Caki2 (cell line): ENCODE data around the gene MROH7. TPM values are rescaled to one million over a fixed set of nuclear protein-coding genes. Genes with fewer than 3 reads are reported as not detected.
"Not testable (repeated sequence)": the region's sequence is repeated elsewhere in the genome, so short reads cannot be mapped to it uniquely, and the experiment has no call there.

Experiments used
- DNase-seq: peaks from one replicate; pipeline ENCODE4 v3.0.0-alpha.2; 2015; ENCODE audit warnings: low read depth
- in situ Hi-C: cut with HindIII; loops from 2 replicates; pipeline ENCODE4 v1.10.0; 2016; ENCODE audit warnings: low sequenced_read_pairs, low pct_unique_long_range_greater_than_20kb, mixed read lengths
- total RNA-seq: library from RNA; depleted of rRNA; stranded (reverse); fragments of >200 nt; shearing (Covaris generic); gene quantifications from 2 replicates; pipeline ENCODE4 v1.2.3, GENCODE V29; 2014; ENCODE audit warnings: low replicate concordance

MROH7 gene
- total RNA-seq, 1 experiment from 2014 or later: not detected

DNA sequence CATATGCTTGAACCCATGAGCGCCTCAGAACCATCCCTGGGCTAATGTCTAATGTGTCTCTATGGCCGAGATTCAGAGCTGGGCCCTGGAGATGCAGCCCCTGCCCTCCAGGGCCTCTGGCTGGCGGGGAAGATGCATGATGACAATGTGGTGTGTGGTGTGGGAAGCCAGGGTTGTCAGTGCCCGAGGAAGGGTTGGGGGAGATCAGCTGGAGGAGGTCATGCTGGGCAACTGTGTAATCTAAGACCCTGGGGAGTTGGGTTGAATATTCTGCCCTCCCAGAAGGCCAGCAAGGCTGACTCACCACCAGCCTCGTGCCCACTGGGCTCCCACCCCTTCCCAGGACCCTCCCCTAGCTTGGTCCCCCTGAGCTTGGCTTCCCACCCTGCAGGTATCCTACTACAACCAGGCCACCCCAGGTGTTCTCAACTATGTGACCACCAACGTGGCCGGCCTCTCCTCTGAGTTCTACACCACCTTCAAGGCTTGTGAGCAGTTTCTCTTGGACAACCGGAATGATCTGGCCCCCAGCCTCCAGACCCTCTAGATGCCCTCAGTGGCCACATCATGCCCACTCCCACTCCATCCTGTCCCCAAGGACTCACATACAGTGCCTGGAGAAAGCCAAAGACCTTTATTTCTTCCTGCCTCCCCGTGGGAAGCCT lies 32.9 kb upstream of the MROH7 start:
- in situ Hi-C loops: no loop called here
- no peak for DNase-seq

DNA sequence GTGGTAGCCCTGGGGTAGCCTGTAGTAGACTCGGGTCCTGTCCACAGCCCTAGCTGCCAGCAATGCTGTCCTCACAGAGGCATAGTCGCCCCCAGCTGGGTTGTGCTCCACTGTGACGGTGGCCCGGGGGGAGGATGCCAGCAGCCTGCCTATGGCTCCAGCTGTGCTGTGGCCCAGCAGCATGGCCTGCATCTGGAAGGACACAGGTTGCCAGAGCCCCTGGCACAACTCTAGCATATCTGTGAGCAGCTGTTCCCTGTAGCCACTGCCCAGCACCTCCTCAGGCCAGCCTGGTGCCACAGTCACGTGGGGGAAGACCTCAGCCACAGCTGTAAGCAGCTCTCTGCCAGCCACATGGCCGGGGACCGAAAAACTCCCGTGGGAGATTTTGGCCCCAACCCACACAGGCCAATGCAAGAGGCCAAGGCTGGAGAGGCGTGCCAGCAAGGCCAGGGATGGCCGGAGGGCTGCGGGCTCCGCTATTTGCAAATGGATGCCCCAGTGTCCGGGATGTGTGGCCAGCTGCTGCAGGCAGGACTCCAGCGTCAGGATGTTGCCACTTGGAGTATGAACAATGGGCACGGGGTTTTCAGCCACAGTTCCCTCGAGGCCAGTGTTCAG lies 32.2 kb upstream of the MROH7 start:
- DNase-seq: no peak
- in situ Hi-C loops: no loop called here

DNA sequence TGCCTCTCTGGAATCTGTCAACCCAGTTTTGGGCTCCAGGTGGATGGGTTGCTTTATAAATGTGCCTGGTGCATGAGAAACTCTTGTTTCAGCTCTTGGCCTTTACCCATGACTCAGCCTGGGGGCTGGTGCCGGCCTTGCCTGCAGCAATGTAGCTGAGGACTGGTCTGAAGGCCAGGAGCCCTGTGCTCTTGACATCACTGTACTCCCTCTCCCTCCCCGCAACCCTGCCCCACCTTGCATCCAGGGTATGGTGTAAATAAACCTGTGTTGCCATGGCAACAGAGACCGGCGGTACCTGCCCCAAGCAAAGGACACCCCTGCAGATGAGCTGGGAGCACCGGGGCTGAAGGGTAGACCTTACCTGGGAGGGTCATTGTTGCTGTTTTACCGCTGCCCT lies 31.5 kb upstream of the MROH7 start:
- no peak for DNase-seq
- in situ Hi-C loops: no loop called here

DNA sequence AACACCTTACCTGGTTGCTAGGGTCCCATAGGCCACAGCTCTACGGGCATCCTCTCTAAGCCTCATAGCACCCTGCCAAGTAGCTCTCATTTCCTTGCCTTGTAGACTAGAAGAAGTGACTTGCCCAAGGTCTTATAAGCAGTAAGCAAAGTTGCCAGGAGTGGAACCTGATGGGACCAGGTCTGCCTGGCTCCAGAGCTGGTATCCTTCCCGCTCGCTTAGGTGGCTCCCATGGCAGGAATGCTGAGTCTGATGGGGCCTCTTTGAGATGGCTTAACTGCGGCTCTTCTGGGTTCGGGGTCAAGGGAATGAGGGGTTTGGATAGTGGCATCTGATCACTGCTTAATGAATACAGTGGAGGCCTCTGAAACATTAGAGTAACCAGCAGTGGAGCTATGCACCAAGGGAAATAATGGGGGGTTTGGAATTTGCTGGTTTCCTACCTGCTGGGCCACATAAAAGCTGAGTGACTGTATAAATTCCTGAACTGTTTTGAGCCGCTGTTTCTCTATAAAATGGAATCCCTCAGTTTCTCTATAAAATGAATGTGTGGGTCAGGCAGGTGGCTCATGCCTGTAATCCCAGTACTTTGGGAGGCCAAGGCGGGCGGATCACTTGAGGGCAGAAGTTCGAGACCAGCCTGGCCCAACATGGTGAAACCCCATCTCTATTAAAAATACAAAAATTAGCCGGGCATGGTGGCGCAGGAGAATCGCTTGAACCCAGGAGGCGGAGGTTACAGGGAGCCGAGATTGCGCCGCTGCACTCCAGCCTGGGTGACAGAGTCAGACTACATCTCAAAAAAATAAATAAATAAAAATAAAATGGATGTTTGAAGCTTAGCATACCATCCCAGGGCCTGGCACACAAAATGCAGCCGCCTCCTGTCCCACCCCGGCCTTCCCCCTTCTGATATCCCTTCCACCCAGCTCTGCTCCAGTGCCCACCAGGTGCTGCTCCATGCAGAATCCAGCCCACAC lies 30.7 kb upstream of the MROH7 start:
- in situ Hi-C loops: no loop called here
- no peak for DNase-seq

DNA sequence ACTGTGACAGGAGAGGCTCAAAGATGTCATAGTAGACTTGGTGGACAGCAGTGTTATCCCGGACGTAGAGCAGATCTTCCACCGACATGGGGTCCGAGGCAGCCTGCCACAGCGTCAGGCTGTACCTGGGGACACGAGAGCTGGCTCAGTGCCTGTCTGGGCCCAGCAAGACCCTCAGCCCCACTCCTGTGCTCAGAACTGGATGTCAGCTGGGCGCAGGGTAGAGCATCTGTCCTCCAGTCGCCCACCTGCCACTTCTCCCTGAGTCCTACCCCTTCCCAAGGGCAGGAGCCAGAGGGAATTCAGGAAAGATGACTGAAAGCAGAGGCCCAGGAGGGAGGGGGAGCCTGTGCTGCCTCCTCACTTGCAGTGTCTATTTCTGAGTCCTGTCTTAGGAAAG lies 30.0 kb upstream of the MROH7 start:
- no peak for DNase-seq
- in situ Hi-C loops: no loop called here

DNA sequence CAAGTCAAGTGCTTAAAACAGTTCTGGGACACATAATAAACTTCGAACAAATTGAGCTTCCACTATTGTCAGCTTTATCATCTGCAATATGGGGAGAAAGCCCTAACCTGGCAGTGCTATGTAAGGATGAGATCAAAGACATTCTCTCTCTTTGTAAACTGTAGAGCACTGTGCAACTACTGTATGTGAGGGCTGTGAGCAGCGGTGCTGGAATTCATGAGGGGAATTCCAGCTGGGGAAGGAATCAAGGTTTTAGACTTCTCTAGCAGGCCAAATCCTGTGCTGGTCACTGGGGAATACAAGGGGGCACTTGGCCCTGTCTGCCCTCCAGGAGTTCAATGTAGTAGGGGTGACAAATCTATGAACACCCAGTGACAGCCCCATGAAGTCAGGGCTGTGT lies 27.6 kb upstream of the MROH7 start:
- no peak for DNase-seq

DNA sequence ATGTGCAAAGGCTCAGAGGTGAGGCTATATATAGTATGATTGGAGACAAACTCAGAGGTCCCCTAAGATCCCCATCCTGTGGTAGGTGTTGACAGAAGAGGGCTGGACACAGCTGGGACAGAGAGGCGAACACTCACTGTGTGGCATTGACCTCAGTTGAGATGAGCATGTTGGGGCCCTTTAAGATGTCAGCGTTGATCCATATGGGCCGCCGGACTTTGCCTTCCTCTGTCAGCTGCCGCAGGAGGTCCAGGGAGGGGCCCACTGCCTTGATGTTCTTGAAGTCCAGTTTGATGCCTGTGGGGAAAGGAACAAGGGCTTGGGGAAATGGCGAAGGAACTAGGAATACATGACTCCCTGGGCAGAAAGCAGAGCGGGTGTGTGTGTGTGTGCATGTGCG lies 27.0 kb upstream of the MROH7 start:
- in situ Hi-C loops: no loop called here

More for the DNA sequence above, 27.6 kb upstream of the MROH7 start:
- in situ Hi-C loops: no loop called here

DNA sequence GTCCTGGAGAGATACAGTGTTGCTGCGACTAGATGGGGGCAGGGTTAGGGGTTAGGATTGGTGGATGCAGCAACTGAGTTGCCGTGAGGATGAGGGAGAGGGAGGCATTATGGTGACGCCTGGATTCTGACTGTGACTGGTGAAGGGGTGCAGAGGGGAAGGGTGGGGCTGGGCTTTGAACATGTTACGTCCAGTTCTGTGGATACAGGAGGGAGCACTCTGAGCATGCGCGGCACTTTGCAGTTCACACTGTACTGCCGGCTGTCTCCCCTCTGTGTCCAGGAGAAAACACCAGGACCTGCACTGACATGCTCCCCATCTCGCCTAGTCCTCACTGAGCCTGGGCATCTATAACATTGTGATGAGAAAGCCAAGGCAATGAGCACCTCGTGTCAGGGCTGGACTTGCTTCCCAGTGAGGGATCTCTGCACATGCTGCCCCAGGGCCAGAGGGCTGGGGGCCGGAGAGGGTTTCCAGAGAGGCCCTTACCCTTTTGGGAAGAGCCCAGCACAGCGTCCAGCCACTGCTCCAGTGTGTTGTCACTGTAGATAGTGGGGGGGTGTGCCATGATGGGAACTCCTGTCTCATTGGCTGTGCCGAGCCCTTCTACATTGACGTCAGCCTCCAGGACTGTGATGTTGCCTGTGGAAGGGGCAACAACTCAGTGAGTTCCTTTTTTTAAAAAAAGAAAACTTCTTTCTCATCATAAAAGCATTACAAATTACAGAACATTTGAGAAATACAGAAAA lies 25.9 kb upstream of the MROH7 start:
- DNase-seq: no peak
- in situ Hi-C loops: no loop called here

More for the DNA sequence above, 27.0 kb upstream of the MROH7 start:
- no peak for DNase-seq

DNA sequence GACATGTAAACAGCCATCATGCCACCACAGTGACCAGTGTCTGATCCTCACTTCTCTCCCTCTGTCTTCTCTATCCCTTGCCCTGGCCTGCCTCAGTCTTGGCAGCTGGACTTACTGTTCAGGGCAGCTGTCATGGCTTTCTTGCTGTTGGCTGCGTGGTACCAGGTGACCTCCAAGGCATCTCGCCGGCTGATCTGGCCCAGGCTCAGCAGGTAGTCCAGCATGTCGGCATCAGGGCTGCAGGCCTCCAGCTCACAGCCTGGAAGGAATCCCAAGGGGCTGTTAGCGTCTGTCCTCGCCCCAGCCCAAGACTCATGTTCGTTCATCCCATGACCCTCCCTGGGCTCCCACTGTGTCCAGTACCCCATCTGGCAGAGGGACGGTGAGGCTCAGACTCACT lies 21.8 kb upstream of the MROH7 start:
- no peak for DNase-seq
- in situ Hi-C loops: no loop called here

DNA sequence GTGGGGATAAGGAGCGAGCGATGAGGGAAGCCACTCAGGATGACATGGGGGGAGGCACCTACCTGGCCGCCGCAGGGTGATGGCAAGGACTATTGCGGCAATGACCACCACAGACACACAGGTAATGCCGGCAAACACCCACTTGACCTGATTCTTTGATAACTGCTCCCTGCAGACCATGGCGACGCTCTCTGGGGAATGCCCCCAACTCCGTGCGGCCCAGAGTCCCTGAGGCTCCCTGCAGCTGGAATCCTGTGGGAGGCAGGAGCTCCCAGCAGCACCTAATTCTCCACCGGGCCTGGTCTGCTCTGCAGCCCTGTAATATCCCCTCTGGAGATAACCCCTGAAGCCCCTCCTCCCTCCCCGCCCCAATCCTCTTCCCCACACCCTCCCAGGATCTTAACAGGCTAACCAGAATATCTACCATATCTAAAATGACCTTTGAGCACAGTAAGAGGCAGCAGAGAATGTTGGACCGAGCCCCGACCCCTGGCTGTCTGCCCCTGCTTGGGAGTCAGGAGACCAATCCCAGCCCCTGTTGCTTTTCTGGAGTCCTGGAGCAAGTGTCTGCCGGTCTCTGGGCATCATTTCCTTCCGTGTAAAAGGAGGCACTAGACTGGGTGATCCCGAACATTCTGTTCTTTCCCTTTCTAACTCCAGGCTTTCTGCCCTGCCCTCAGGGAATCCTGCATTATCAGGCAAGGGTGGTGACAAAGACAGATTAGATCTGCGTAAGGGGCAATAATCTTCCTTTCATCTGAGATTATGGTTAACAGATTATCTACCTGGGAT lies 18.2 kb upstream of the MROH7 start, which contains the start of gene FAM151A:
Gene FAM151A, minus strand, starts transcription at position 310 of the 792 bp plus-strand sequence. Its CDS starts 130 bp downstream, at position 180.
- in situ Hi-C loops: no loop called here
- DNase-seq: no peak

DNA sequence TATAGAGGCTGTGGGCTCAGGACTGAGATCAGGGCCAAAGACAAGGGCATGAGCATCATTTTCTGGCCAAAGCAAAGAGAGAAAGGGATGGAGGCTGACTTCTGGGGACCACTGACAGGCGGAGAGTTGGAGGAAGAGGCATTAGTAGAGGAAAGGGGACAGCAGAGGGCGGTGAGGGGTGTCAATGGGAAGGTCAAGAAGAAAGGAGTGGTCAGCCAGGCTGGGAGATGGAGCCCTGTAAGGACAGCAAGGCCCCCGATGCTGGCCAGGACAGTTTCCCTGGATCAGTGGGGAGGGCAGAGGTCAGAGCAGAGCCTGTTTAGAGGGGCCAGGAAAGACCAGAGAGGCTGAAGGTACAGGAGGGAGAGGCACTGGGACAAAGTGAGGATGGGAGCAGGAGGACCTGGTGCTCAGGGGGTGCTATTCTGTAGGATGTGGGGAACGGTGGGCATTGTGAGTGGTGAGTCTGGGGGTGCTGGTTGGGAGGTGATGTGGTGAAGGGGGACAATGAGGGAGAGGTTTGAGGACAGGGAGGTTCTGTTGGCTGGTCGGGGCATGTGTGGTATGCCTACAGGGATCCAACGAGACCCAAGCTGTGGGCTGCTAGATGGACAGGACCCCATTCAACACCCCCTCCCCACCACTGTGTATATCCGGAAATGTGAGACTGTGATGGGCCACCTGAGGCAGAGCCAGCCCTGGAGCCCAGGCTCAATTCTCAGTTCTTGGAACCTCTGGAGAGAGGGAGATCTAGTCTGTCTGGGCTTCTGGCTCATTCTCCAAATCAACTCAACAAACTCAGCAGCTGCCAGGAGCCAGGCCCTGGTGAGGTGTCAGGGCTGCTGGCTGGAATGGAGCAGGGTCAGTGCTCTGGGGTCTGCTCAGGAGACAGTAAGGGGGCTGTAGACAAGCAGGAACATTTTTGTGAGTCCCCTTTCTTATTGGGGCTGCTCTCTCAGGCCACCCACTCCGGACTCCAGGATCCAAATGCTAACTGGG lies 16.8 kb upstream of the MROH7 start:
- in situ Hi-C loops: no loop called here
- no peak for DNase-seq

DNA sequence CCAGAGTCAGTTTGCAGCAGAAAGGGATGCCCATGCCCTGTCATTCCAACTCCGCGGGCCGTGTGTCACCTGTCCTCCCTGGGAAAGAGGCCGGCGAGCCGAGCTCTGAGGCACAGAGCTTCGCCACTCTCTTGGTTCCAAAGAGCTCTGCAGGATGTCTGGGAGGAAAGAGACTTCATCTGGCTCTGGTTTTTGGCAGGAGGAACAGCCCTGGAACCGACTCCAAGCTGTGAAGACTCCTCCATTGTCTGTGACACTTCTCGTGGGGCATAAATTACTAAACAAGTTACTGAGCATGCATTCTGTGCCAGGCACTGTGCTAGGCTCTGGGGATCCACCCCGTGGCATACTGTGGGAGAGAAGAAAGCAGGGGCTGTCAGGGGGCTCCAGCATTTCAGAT lies 14.4 kb upstream of the MROH7 start:
- in situ Hi-C loops: no loop called here
- no peak for DNase-seq

DNA sequence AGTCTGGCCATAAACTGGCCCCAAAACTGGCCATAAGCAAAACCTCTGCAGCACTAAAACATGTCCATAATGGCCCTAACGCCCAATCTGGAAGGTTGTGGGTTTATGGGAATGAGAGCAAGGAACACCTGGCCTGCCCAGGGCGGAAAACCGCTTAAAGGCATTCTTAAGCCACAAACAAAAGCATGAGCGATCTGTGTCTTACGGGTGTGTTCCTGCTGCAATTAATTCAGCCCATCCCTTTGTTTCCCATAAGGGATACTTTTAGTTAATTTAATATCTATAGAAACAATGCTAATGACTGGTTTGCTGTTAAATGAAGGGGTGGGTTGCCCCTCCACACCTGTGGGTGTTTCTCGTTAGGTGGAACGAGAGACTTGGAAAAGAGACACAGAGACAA lies 5.8 kb upstream of the MROH7 start:
- DNase-seq, in situ Hi-C loops: not testable (repeated sequence)

DNA sequence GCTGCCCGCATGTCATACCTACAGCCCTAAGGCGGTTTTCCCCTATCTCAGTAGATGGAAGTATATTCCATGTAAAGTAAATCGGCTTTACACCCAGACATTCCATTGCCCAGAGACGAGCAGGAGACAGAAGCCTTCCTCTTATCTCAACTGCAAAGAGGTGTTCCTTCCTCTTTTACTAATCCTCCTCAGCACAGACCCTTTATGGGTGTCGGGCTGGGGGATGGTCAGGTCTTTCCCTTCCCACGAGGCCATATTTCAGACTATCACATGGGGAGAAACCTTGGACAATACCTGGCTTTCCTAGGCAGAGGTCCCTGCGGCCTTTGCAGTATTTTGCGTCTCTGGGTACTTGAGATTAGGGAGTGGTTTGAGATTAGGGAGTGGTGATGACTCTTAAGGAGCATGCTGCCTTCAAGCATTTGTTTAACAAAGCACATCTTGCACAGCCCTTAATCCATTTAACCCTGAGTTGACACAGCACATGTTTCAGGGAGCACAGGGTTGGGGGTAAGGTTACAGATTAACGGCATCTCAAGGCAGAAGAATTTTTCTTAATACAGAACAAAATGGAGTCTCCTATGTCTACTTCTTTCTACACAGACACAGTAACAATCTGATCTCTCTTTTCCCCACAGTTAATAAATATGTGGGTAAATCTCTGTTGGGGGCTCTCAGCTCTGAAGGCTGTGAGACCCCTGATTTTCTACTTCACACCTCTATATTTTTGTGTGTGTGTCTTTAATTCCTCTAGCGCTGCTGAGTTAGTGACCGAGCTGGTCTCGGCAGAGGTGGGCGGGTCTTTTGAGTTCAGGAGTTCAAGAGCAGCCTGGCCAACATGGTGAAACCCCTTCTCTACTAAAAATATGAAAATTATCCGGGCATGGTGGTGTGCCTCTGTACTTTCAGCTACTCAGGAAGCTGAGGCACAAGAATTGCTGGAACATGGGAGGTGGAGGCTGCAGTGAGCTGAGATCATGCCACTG lies 4.8 kb upstream of the MROH7 start:
- in situ Hi-C loops, DNase-seq: not testable (repeated sequence)

DNA sequence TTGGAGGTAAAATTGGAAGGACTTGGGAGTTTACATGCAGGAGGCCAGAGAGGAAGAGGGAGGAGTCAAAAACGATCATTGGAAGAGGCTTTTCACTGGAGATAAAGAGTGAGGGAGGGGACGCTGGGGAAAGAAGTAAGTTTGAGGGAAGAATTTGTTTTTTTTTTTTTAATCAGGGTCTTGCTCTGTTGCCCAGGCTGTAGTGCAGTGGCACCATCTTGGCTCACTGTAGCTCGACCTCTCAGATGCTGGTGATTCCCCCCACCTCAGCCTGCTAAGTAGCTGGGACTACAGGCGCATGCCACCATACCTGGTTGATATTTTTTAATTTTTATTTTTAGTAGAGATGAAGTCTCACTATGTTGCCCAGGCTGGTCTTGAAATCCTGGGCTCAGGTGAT lies 1.2 kb upstream of the MROH7 start:
- no peak for DNase-seq
- in situ Hi-C loops: no loop called here
